ENCODE data around the gene ENPP6.

DNA sequence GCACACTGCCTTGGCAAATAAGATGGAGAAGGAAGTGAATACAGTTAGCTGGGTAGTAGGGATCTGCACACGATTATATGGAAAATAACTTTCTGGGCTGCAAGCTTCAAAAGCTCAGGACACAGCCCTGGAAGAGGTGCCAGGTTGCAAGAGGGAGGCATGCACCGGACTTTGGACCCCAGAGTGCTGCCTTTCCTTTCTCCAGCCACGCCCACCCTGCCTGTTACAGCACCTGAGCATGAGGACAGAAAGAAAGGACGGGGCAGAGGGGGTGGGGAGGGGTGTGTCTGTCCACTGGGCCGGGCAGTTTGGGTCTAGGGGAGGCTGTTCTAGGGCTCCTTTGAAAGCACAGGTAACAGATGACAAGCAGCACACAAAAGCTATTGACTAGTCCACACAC, 152.8 kb downstream of the ENPP6 start:
- TF ChIP-seq, protein P1, sequence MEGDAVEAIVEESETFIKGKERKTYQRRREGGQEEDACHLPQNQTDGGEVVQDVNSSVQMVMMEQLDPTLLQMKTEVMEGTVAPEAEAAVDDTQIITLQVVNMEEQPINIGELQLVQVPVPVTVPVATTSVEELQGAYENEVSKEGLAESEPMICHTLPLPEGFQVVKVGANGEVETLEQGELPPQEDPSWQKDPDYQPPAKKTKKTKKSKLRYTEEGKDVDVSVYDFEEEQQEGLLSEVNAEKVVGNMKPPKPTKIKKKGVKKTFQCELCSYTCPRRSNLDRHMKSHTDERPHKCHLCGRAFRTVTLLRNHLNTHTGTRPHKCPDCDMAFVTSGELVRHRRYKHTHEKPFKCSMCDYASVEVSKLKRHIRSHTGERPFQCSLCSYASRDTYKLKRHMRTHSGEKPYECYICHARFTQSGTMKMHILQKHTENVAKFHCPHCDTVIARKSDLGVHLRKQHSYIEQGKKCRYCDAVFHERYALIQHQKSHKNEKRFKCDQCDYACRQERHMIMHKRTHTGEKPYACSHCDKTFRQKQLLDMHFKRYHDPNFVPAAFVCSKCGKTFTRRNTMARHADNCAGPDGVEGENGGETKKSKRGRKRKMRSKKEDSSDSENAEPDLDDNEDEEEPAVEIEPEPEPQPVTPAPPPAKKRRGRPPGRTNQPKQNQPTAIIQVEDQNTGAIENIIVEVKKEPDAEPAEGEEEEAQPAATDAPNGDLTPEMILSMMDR (conservative IDR thresholded peaks at IDR 0.05; ENCODE audit: low read depth, low read length): no peak
- TF ChIP-seq EZH2 (IDR thresholded peaks at IDR 0.05; ENCODE audit: borderline replicate concordance, low read depth, low read length, poor library complexity, severe bottlenecking): no peak
